Kidney glomerular epithelial cell (primary cell): ENCODE measurements around the gene ETV5.
A peak's percentile ranks its signal among the peaks of the same experiment; 100 is the strongest.
"Not testable (repeated sequence)": the region's sequence is repeated elsewhere in the genome, so short reads cannot be mapped to it uniquely, and the experiment has no call there.

Source experiments
- DNase-seq: peaks from one replicate; lab custom pipeline; 2025; lab: John Stamatoyannopoulos, UW

ETV5 gene

GRCh38 chr3:186021673-186022362 lies 87.1 kb downstream of the ETV5 start:
- DNase-seq, result peak; percentile 18

- not testable (repeated sequence) for DNase-seq
Measured at GRCh38 chr3:186021250-186021649, 87.6 kb downstream of the ETV5 start.

- DNase-seq, result not testable (repeated sequence)
Measured at GRCh38 chr3:186019288-186019687, 89.6 kb downstream of the ETV5 start.

GRCh38 chr3:186014866-186015265 lies 94.0 kb downstream of the ETV5 start:
- DNase-seq, result no peak

- no peak for DNase-seq
Measured at GRCh38 chr3:186013312-186013711, 95.6 kb downstream of the ETV5 start.

GRCh38 chr3:186012137-186012536 lies 96.8 kb downstream of the ETV5 start:
- DNase-seq, result no peak

GRCh38 chr3:186004671-186005070 lies 104.2 kb downstream of the ETV5 start:
- DNase-seq, result no peak

GRCh38 chr3:186004209-186004608 lies 104.7 kb downstream of the ETV5 start:
- DNase-seq, result no peak

GRCh38 chr3:186003610-186004009 lies 105.3 kb downstream of the ETV5 start:
- DNase-seq, result peak; percentile 18

- no peak for DNase-seq
Measured at GRCh38 chr3:186002884-186003472, 105.9 kb downstream of the ETV5 start.

GRCh38 chr3:186001842-186002241 lies 107.0 kb downstream of the ETV5 start:
- no peak for DNase-seq

GRCh38 chr3:185999221-185999620 lies 109.7 kb downstream of the ETV5 start:
- DNase-seq, result no peak

GRCh38 chr3:185998136-185998535 lies 110.8 kb downstream of the ETV5 start:
- no peak for DNase-seq

- no peak for DNase-seq
Measured at GRCh38 chr3:185997130-185997529, 111.8 kb downstream of the ETV5 start.
